ENCODE data around the gene ZBTB17. TPM values are rescaled to one million over a fixed set of nuclear protein-coding genes. Genes with fewer than 3 reads are reported as not detected.
A peak's percentile ranks its signal among the peaks of the same experiment; 100 is the strongest.

ZBTB17 gene
- total RNA-seq, 4 donors from 2014 or later, result 52.1 to 138 (median 56.6) TPM

GRCh38 chr1:15950763-15951295 lies 25.1 kb downstream of the ZBTB17 start:
- DNase-seq, result peak in 2 of 3 donors; percentile 46 to 65
- Histone ChIP-seq H3K27ac (peak overlapping the region; percentile 72 to 91 (median 84)), H3K4me1 (peaks cover 0 to 57% (median 24%) of the 10 kb centered on the region in 4 donors)

GRCh38 chr1:15950302-15950701 lies 25.6 kb downstream of the ZBTB17 start:
- Histone ChIP-seq H3K9me3 (no peaks in the 10 kb centered on the region), H3K27ac (peak overlapping the region; percentile 72 to 91 (median 84)), H3K27me3 (no peaks in the 10 kb centered on the region), H3K36me3 (peaks cover 0 to 29% (median 0%) of the 10 kb centered on the region in 3 donors), H3K4me1 (peaks cover 0 to 57% (median 24%) of the 10 kb centered on the region in 4 donors), H3K4me3 (peak overlapping the region in 1 of 4 donors; percentile 23)
- DNase-seq, result no peak
- TF ChIP-seq CTCF (IDR thresholded peaks at IDR 0.05) (no peak), POLR2A (IDR thresholded peaks at IDR 0.05) (no peak)

More at GRCh38 chr1:15950763-15951295, 25.1 kb downstream of the ZBTB17 start:
- Histone ChIP-seq H3K36me3 (peaks cover 0 to 24% (median 0%) of the 10 kb centered on the region in 3 donors), H3K4me3 (no peak overlapping the region), H3K9me3 (no peaks in the 10 kb centered on the region), H3K27me3 (no peaks in the 10 kb centered on the region)
- TF ChIP-seq CTCF (IDR thresholded peaks at IDR 0.05) (no peak), POLR2A (IDR thresholded peaks at IDR 0.05) (no peak)

GRCh38 chr1:15949453-15950245 lies 26.3 kb downstream of the ZBTB17 start:
- Histone ChIP-seq H3K36me3 (peaks cover 0 to 35% (median 0%) of the 10 kb centered on the region in 3 donors), H3K27ac (peak overlapping the region; percentile 72 to 91 (median 84)), H3K9me3 (no peaks in the 10 kb centered on the region), H3K27me3 (no peaks in the 10 kb centered on the region), H3K4me3 (peak overlapping the region; percentile 1 to 29 (median 16)), H3K4me1 (peaks cover 0 to 57% (median 24%) of the 10 kb centered on the region in 4 donors)
- TF ChIP-seq POLR2A (IDR thresholded peaks at IDR 0.05) (no peak), CTCF (IDR thresholded peaks at IDR 0.05) (no peak)
- DNase-seq, result peak; percentile 70 to 96 (median 96)

- Histone ChIP-seq H3K27ac (peak overlapping the region; percentile 72 to 91 (median 84)), H3K9me3 (no peaks in the 10 kb centered on the region), H3K4me1 (peaks cover 0 to 53% (median 24%) of the 10 kb centered on the region in 4 donors), H3K36me3 (peaks cover 0 to 44% (median 0%) of the 10 kb centered on the region in 3 donors), H3K27me3 (no peaks in the 10 kb centered on the region), H3K4me3 (peak overlapping the region; percentile 1 to 29 (median 16))
- peak in 2 of 3 donors; percentile 47 to 74 for DNase-seq
- TF ChIP-seq CTCF (IDR thresholded peaks at IDR 0.05), result peak in 1 of 6 experiments; percentile 2
- no peak for TF ChIP-seq POLR2A (IDR thresholded peaks at IDR 0.05)
Observed at GRCh38 chr1:15948595-15949452, 27.1 kb downstream of the ZBTB17 start.

- Histone ChIP-seq H3K36me3 (peaks cover 0 to 50% (median 0%) of the 10 kb centered on the region in 3 donors), H3K9me3 (no peaks in the 10 kb centered on the region), H3K27me3 (no peaks in the 10 kb centered on the region), H3K4me3 (no peak overlapping the region), H3K27ac (peak overlapping the region in 3 of 4 donors; percentile 82 to 91 (median 86)), H3K4me1 (peaks cover 0 to 46% (median 24%) of the 10 kb centered on the region in 4 donors)
- no peak for TF ChIP-seq CTCF (IDR thresholded peaks at IDR 0.05)
- no peak for TF ChIP-seq POLR2A (IDR thresholded peaks at IDR 0.05)
- DNase-seq, result peak in 2 of 3 donors; percentile 47 to 52
Observed at GRCh38 chr1:15948091-15948591, 27.8 kb downstream of the ZBTB17 start.

Measured in Peyer's patch (tissue), 4 donors.